GM21619 (cell line): ENCODE results near the gene RGS7.
"Not testable (repeated sequence)": the region's sequence is repeated elsewhere in the genome, so short reads cannot be mapped to it uniquely, and the experiment has no call there.

ENCODE experiments used
- ATAC-seq: cut with Tn5 transposase; IDR thresholded peaks from one replicate; pipeline ENCODE4 v1.9.1; 2021; ENCODE audit not compliant: unreplicated experiment

The RGS7 gene

DNA sequence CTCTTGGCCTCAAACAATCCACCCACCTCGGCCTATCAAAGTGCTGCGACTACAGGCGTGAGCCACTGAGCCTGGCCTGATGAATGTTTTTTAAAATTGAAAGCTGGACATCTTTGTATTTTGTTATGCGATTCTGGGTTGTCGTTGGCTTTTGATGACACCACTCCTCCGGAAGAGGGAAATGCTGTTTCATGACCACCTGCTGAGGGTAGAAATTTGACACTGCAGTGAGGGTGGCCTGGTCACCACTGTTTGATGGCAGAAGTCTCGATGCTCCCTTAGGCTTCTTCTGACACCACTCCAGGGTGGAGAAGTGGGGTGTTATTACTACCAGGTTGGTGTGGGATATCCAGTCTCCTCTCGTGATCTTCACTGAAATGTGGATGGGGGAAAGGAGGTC is 357.2 kb downstream of the RGS7 start:
- ATAC-seq, result no peak

DNA sequence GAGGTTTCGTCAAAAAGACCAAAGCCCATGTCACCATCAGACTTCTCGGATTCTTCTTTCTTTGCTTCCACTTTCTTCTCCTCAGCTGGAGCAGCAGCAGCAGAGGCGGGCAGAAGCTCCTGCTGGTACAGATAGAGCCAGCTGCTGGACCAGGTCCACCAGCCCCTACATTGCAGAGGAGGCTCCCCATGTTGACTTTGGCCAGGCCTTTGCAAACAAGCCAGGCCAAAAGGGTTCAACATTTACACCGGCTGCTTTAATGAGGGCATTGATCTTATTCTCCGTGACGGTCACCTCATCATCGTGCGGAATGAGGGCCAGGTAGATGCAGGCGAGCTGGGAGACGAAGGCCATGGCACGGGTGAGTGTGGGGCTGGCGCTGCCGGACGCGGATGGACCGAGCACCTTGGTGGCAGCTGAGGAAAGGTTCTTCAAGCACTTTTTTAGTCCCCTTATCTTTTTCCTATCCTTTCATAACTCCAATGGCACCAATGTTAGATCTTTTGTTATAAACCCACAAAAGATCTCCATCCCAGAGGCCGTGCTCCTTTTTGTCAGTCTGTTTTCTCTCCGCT is 358.5 kb downstream of the RGS7 start:
- no peak for ATAC-seq

DNA sequence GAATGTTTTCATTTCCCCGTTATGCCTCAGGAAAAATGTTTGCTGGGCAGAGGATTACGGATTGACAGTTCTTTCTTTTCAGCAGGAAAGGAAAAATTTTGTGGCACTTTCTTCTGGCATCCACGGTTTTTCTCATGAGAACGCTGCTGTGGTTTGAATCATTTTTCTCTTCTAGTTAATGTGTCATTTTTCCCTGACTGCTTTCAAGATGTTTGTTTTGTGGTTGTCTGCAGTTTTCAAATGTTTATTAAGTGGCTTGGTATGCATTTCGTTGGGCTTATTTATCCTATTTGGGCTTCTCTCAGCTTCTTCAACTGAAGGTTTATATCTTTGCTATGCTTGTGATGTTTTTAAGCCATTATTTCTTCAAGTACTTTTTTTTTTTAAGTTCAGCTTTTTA is 359.0 kb downstream of the RGS7 start:
- ATAC-seq, result no peak

DNA sequence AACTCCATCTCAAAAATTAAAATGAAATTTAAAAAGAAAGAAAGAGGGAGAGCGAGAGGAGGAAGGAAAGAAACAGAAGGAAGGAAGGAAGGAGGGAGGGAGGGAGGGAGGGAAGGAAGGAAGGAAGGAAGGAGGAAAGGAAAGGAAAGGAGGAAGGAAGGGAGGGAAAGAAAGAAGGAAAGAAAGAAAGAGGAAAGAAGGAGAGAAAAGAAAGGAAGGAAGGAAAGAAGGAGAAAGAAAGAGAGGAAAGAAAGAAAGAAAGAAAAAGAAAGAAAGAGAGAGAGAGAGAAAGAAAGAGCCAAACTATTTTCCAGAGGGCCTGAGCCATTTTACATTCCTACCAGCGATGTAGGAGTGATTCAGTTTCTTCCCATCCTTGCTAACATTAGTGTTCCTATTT is 364.0 kb downstream of the RGS7 start:
- ATAC-seq, result no peak

DNA sequence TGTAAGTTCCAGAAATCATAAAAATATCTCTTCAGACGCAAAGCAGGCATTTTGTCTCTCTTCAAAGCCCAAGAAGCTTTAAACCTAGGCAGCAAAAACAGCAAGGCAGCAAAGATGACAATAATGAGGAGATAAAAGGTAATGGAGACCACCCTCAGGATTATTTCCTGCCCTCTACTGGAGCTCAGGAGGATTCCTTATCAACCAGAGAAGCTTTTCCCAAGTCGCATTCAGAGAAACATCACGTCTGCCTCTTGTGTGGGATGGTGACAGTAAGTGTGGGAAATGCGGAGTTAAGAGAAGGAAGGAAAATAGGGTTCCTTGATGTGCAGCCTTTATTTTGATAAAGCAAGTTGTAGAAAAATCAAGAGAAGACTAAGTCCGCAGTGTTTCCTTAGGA is 365.8 kb downstream of the RGS7 start:
- ATAC-seq, result no peak

DNA sequence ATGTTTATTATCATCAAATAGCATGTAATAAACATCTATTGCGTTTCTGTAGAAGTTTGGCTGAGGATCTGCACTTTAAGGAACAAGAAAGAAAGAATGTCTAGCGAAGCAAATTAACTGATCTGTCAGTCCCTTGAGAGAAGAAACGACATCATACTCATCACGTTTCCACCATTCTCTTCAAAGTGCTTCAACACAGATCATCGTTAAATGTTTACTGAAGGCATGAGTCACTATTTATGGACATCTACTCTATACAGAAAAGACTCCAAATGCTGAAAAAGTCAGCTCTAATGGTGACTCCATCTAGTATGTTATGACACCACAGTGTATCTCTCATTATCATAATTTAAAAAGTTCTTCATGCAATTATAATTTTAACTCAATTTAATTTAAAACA is 369.1 kb downstream of the RGS7 start:
- no peak for ATAC-seq

DNA sequence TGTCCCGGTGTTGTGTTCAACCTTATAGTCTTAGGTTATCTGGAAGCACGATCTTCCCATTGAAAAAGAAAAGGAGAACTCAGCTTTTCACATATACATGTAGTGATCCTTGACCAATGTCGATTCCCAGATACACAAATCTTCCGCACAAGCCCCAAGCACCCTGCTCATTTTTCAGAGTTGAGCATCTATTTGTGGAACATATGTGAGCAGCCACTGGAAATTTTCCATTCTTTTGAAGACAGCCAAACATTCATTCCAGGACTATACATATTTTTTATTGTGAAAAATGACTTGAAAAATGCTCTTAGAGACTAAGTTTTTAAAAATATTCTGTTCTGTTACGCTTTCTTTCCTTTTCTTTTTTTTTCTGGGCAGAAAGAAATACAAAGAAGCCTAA is 371.9 kb downstream of the RGS7 start:
- no peak for ATAC-seq

DNA sequence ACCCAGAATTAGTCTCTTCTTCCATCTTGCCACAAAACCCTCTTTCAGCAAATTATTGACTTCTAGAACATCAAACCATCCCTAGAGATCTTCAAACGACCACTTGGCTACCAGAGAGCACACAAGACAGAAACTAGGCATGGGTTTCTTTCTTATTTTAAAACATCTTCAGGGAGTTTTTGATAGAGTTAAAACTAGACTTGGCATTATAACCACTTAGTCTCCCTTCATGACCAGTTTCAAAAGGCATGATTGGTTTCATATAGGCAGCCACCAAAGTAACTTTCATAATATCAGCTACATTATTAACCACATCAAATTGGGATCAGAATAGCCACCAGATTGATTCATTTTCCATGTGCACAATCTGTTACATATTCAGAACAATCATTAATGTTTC is 376.7 kb downstream of the RGS7 start:
- ATAC-seq, result no peak

DNA sequence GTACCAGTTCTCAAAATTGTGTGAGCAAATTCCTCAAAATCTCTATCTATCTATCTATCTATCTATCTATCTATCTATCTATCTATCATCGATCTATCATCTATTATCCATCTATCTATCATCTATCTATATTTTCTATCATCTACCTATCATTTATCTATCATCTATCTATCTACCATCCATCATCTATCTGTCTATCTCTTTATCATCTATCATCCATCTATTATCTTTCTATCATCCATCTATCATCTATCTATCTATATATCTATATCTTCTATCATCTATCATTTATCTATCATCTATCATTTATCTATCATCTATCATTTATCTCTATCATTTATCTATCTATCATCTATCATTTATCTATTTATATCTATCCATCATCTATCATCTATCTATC is 380.3 kb downstream of the RGS7 start:
- no peak for ATAC-seq

DNA sequence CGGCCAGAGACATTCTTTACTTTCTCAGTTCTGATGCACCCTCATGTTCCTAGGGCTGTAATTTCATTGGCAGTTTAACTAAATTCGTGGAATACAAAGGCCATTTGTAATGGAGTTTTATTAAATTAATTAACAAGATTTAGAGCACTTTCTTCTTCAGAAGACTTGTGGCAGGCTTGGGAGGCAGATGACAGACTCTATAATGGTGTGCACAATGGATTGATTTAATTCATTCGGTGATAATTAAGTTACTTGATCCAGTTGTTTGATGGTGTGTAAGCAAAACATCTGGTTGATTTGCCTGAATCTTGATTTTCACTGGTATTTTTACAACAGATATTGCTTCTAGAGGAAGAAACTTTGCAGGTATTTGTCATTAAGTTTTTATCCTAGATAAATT is 383.1 kb downstream of the RGS7 start:
- no peak for ATAC-seq

DNA sequence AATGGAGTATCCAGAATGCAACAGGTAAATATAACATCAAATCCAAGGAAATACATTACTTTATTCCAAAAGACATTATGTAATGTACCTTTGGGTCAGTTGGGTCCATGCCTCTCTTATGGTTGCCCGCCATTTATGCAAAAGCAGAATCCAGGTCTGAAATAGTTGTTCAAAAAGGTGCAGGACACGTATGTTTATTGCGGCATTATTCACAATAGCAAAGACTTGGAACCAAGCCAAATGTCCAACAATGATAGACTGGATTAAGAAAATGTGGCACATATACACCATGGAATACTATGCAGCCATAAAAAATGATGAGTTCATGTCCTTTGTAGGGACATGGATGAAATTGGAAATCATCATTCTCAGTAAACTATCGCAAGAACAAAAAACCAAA is 384.9 kb downstream of the RGS7 start:
- not testable (repeated sequence) for ATAC-seq

DNA sequence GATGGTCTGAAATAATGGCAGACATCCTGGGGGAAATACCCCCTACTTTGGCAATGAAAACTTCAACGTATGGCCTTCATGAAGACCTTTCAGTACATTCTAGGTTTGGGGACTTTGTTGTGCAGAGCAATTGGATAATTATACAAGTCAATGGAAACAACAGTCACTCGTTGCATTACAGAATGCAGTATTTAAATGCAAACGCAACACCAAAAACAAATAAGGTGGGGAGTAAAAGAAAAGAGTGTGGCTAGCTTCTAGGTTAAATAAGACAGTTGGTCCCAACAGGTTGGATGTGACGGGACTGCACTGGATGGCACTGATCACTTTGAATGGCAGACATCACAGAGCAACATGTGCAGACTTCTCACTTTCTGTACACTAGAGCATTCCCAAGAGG is 386.8 kb downstream of the RGS7 start:
- no peak for ATAC-seq

DNA sequence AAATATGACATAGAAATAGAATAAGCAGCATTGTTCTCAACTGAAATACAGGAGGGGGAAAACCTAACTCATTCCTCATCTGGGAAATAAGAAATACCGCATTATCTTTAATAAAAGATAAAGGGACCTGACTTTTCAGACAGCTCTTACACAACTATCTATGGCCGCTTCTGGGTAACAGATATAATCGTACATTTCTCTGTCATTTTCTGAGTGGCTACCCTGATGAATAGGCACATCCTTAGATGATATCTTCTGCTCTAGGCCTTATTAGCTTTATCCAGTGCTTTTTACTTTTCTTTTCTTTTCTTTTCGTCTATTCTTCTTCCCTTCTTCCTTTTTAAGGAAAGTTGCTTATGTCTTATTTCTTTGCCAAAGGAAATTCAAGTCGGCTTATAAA is 388.1 kb downstream of the RGS7 start:
- no peak for ATAC-seq

DNA sequence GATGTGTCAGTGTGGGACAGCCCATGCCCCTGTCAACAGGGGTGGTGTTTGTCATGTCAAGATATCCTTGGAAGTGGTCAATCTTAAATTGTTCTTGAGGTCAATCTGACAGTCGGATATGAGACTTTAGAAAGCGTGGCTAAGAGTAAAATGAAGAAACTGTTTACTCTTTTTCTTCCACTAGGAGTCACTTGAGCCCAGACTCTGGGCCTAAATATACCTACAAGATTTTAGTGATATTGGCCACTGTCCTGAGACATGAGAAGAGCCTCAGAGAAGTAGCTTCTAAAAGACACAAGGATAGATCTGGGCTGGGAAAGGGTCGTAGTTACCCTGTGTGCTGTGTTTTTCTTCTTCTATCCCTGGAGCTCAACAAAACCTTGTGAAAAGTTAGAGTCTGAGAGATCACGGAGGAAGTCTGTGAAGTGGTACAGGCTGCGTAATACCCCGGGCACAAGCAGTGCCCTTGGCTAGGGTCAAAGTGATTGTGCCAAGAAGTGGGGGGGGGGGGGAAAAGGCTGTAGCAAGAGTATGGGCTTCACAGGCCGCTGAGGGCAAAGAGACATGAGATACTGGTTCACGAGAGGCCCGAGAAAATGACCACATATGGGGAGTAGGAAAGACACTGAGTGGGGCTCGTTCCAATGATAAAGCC is 389.8 kb downstream of the RGS7 start:
- no peak for ATAC-seq

DNA sequence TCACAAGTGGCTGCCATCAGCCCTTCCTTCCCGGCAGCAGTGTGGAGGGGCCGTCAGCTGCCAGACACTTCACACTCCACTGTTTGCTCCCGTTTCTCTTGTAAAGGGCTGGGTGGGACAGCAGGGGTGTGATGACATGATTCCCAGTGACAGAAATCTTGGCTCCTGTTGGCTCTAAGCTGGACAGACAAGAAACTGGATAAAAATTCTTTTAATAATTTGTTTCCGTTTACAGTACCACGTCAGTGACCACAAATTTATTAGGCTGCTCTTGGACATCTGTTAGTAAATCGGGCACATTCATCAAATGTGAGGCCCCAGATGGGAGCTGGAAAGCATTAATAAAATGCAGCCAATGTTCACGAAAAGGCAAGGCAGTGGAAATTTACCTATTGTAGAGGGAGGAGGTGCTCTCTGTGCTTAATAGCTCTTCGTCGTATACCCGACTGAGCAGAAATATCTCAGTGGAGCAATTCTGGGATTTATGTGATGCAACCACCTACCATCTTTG is 391.4 kb downstream of the RGS7 start:
- ATAC-seq, result no peak

DNA sequence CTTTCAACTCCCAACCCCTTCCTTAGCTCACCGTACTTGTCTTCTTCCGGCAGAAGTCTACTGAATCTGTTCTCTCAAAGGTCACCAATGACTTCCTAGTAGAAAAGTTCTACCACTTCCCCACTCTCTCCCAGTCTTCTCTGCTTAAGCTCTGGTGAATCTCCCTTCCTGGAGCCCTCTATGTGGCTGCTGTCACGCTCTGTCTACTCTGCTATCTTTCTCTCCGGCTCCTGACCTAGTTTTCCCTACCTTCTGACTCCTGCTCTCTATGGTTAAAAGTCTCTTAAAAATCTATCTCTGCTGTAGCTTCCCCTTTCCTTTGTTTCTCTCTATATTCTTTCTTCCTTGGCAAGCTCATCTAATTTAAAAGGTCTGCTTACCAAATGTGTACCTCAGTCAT is 394.9 kb downstream of the RGS7 start:
- ATAC-seq, result no peak

DNA sequence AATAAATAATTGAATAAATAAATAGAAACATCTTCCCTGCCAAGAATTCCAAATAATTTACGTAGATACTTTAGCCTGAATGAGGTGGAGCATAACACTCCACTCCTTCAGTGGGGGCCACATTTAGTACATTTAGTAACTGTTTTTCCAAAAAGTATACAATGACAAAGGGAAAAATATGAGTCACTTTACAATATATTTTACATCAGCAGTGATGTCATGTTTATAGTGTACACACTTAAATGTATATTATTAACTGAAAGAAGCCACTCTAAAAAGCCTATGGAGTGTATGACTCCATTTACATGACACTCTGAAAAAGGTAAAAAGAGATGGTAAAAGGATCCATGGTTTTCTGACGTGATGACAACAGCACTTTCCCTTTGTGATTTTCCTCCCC is 400.6 kb downstream of the RGS7 start:
- ATAC-seq, result no peak

DNA sequence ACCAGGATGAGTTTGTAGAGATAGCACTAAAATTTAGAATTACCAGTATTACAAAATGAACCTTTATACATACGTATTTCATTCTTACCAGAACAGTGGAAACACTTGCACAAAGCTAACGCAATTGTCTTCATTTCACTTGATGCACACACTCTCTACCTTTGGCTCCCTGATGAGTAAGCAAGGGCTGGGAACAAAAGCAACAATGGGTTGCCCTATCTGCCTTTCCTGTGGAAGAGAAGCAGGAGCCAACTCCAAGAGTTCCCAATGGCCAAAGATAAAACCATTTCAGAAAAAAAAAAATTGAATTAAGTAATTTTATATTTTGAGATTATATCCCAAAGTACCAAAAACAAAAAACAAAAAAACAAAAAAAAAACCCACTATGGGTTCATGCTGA is 401.0 kb downstream of the RGS7 start:
- no peak for ATAC-seq

DNA sequence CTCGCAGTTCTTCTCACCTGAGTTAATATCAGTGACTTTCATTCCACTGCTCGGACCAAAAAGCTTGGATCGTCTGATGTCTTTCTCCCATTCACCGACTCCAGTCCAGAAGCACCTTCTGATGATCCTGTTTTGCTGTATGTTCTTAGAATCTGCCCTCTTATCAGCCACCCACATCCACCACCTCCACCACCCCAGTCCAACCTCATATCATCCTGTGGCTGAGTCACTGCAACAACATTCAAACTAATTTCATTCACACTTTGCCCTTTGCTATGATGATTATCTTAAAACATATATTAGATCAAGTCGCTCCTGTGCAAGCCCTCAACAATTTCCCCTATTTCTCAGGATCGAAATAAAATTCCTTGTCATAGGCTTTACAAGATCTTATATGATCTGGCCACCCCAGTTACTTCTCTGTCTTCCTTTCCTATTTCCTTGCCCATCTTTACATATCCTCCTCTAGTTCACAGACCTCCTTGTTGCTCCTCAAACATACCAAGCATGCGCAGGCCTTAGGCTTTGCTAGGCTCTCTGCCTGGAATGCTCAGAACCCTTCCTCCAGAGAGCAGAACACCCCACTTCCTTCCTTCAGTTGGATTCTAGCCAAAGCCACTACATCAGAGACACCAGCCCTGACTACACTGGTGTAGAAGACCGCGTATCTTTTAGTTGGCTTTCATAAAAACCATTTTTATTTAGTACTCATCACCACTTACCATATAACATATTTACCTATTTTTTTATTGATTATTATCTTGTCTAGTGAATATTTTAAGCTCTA is 409.4 kb downstream of the RGS7 start:
- ATAC-seq, result no peak

DNA sequence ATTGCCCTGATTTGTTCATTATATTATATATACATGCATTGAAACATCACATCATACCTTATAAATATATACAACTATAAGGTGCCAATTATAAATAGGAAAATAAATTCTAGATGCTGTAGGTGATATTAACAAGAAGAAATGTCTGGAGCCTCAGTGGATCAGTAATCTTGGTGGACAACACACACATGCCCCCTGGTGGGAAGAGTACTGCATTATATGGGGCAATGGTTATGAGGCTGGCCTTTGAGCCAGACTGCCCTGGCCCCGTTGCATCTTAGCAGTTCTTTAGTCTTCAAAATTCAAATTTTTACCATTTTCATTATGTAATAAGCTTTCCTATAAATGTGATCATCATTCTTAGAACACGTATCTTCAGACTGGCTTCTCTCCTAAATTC is 410.1 kb downstream of the RGS7 start:
- peak; percentile 77 for ATAC-seq

DNA sequence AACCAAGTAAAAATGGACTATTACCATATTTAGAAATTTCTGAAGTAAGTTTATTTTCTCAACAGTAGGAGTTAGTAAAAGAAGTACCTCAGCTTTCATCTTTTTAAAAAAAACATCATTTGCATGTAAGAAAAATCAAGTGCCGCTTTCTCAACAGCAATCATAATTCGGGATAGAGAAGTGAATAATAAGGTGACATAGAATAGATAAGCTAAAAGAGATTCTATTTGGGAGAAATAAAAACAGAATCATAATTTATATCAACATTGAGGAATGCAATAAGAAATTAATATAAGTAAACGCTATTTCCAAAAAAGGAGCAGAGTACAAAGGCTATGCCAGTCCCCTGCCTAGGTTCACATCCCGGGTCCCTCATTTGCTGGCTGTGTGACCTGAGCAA is 414.1 kb downstream of the RGS7 start:
- no peak for ATAC-seq

DNA sequence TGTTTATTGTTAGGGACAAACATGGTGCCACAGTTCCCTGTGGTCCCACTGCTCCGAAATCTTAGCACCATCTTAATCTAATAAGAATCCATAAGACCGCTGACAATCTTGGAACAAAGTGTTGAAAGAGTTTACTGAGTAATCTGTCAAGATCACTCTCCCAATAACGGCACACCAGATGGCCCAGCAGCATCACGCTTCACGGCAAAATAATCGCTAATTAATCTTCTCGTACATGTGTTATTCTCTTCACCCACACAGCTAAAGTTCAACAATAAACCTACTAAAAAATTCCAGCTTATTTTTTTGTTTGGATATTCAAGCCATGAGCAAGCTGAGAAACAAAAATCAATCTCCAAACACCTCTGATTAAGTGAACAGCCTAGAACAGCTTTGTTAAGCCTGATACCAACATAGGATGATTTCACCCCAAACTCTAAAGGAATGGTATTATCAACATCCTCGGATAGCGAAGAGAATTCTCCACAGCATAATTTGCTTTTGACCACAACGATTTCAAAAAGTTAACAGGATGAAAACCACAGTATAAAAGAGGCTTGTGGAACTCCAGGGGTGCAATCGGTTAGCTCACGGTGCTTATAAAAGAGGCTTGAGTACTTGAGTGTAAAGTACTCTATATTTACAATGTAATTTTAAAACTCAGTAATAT is 415.2 kb downstream of the RGS7 start:
- no peak for ATAC-seq
